Upper lobe of left lung (tissue), 4 donors: ENCODE measurements around the gene ANGPTL4.

ENCODE experiments used
- CTCF ChIP-seq, 6 experiments: fragments of 450-650 bp in 4 of 6; fragments of 200-600 bp in 2 of 6; sonication (generic) in 2 of 6; IDR thresholded peaks; one replicate each; pipeline ENCODE4 v1.5.1; 2016 to 2019; ENCODE audit warnings: antibody characterized with exemption in 6 of 6
- EP300 ChIP-seq, 4 donors: sonication (generic); formaldehyde crosslinking; IDR thresholded peaks; one replicate each; pipeline ENCODE4 v1.5.1; 2017; ENCODE audit warnings: antibody characterized with exemption in 4 of 4, control low read depth in 2 of 4
- POLR2A ChIP-seq, 4 donors: fragments of 450-650 bp; IDR thresholded peaks; one replicate each; pipeline ENCODE4 v1.5.1; 2016 to 2017; ENCODE audit warnings: antibody characterized with exemption in 4 of 4, mild to moderate bottlenecking in 2 of 4
- POLR2AphosphoS5 ChIP-seq, 2 donors: sonication (generic); formaldehyde crosslinking; IDR thresholded peaks; one replicate each; pipeline ENCODE4 v1.5.1; 2017; ENCODE audit warnings: antibody characterized with exemption in 2 of 2

DNA sequence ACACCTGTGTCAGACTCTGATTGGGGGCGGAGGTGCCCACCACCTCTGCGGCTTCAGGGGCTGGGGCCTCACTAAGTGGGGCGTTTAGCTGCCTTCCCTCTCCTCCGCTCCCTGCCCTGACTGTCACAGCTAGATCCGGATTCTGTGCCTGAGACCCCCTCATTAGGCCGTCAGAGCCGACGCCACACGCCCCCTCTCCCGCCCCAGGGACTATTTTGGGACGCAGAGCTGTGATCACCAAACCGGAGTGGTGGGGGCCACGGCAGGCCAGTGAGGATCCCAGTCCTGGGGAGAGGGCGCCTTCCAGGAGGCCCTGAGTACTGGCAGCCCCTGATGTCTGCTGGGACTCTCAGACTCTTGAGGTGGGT, 21.7 kb upstream of the ANGPTL4 start:
- TF ChIP-seq POLR2A (IDR thresholded peaks at IDR 0.05) = no peak
- no peak for TF ChIP-seq CTCF (IDR thresholded peaks at IDR 0.05)
- TF ChIP-seq EP300 (IDR thresholded peaks at IDR 0.05) = no peak
- peak in 1 of 2 donors; percentile 5 for TF ChIP-seq POLR2AphosphoS5 (IDR thresholded peaks at IDR 0.05)
